HG02763 (cell line): ENCODE results near the gene DDRGK1.

Source experiments
- ATAC-seq: cut with Tn5 transposase; IDR thresholded peaks from one replicate; pipeline ENCODE4 v1.9.1; 2021; ENCODE audit warnings: mild to moderate bottlenecking, moderate library complexity; ENCODE audit not compliant: unreplicated experiment

The DDRGK1 gene

DNA sequence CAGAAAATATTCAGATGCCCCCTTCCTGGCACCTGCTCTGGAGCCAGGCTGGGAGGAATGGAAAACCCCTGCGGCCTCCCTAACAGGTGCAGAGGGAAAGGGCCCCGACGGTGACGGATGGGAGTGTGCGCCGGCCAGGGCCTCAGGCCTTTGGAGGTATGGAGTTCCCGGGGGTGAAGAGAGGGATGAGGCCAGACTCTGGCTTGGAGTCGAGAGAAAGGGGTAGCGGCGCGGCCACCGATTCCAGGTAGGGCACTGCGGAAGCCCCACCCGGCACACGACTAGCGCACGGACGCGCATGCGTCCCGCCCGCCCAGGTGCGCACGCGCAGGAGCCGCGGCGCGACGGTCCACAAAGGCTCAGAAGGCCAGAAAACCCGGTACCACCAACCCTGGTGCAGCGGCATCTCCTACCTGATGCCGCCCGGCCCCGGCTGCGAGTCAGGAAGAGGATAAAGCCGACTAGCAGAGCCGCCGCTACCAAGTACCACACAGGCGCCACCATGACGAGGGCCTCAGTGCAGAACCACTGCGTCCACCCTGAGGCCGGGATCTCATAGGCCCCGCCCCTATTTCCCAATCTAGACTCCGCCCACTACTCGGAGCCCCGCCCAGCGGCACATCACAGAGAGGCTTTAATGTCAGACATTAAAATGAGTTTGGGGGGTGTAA lies at the start of gene DDRGK1:
DDRGK1 (minus strand) TSS at position 559 of the 671 bp plus-strand sequence; CDS start at position 504, 55 bp downstream.
- peak; percentile 75 for ATAC-seq

DNA sequence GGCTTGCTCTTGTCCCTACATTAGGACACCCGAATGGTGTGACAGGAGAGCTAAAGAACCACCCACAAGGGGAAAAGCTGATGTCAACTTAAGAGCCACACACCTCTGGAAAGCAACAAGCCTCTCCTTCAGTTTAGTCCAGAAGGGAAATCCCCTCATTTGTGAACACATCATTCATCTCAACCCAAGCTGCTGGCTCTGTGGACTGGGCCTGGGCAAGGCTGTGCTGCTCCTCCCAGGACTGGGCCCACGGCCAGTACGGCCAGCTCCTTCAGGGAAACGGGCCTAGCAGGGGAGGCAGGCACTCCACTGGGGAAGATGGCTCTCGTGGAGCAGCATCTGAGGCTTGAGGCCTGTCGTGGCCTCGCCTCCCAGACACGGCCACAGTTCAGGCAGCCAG lies 47.3 kb upstream of the DDRGK1 start:
- no peak for ATAC-seq

DNA sequence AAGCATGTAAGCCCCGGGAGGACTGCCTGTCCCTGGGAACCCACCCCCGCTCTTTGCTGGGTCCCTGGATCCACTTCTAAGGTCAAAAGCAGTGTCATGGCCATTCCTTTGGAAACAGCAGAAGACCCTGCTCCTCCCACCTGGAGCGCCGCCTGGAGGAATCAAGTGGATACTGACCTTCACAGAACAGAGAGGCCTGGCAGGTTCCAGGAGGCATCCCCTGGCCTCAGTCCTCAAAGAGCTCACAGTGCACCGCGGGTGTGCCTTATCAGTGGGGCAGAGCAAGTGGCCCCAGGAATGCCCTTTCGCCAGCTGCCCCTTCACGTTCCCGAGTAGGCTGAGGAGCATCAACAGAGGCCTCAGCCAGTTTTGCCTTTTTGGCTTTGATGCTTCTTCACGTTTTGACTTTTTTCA lies 45.6 kb upstream of the DDRGK1 start:
- no peak for ATAC-seq

DNA sequence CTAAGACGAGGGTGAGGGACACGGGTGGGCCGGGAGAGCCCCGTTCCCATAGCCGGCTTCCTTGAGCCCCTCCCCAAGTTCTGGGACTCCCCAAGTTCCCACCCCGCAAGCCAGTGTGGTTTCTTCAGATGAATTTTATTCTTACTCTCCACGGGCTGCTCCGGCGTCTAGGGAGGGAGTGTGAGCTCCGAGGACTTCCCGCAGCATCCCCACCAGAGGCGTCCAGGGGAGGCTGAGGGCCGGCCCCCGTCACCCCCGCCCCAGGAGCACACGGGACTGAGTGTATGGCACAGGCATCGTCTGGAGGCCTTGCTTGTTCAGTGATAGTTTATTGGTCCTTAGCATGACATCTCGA lies 44.5 kb upstream of the DDRGK1 start:
- no peak for ATAC-seq

DNA sequence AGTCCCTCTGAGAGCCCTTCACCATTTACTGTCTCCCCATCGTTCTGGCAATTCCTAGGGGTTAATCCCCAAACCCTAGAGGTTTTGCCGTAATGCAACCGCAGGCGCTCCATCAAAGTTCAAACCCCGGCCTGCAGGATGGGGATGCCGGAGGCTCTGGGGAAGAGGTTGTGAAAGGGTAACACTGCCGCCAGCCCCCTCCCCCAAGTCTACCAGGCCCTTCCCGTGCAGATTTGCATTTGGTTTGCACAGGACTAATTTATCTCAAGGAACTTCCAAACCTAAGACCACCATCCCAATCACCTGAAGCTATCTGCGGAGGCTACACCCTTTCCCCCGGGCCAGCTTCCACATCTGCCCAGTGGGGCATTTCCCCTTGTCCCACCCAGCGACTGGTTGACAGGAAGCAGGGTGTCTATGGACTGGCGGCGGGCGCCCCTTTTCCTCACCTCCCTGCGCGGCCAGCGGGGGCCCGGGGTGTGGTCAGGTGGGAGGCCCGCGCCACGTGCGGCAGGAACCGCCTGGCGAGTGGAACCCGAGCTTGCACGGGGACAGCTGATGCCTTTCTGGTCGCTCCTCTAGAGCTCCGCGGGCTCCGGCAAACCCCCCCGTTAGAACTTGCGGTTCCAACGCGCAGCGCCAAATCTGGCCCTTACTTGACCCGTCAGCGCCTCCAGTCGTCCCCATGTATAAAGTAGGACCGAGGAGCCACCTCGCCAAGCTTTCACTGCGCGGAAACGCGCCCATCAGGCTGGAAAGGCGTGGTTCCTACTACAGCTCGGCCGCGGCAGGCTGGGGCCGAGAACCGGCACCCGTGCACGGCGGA lies 43.9 kb upstream of the DDRGK1 start:
- no peak for ATAC-seq

DNA sequence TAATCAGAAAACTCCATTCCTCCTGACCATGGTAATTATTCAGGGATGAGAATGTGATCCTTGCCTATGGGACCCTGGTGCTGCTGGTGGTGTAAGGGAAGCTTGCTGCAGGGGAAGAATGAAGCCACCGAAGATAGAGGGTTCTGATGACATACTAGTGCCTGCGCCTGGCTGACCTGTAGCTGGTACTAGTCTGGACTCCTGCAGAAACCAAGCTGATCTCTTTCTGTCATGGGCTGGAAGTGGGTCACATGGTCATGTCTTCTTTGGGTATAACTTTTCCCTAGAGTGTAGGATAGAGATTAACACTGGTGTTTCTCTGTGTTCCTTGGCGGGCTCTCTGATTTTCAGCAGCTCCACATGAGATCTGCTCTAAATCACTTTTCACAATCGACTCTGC lies 43.2 kb upstream of the DDRGK1 start:
- ATAC-seq, result no peak

DNA sequence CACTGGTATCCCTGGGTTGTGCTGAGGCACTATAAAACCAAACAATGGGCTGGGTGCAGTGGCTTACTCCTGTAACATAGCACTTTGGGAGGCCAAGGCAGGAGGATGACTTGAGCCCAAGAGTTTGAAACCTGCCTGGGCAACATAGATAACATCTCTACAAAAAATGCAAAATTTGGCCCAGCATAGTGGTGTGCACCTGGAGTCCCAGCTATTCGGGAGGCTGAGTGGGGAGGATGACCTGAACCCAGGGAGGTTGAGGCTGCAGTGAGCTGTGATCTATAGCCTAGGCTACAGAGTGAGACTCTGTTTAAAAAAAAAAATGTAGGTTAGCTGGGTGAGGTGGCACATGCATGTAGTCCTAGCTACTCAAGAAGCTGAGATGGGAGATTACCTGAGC lies 42.2 kb upstream of the DDRGK1 start:
- no peak for ATAC-seq

DNA sequence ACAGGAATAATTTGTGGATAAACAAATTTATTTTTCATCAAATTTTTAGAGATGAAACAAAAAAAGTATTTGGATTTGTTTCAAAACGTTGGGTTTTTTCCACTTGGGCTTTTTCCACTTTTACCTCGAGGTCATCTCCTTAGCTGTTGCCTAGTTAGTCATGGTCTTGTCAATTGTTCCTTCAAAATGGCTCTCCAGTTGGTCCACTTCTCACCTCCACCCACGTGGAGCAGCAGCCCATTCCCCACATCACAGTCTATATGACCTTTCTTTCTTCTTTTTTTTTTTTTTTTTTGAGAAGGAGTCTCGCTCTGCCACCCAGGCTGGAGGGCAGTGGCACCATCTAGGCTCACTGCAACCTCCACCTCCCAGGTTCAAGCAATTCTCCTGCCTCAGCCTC lies 41.2 kb upstream of the DDRGK1 start:
- no peak for ATAC-seq

DNA sequence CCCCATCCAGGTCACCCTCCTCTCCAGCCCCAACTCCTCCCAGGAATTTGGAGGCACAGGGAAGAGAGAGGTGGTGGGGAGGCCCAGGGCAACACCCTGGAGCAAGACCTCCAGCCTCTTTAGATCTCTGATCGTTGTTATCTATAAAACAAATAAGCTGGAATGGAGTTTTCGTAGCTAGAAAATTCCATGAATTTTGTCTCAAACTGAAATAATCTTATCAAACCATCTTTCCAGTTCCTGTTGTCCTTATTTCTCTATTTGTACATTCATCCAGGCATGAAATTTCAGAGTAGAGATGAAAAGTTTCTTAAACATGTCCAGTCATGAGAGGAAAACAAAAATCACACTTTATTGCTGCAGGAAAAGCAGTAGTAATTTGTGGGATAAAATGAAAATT lies 40.7 kb upstream of the DDRGK1 start:
- ATAC-seq, result no peak

DNA sequence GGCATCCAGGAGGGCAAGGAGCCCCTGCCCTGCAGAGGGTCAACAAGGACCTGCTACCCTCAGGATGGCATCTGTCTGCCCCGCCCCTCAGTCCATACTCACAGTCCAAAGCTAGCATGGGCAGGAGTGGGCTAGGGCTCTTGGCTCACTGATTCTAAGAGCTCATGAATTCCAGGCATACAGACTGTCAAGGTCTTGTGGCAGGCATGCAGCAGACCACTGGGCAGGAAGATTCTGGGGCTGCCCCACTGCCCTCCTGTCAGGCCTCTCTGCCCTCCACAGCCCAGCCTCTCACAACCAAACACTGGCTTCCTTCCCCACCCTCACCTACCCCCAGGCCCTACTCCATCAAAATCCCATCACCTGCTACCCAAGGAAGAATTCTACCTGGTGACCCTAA lies 40.1 kb upstream of the DDRGK1 start:
- no peak for ATAC-seq

DNA sequence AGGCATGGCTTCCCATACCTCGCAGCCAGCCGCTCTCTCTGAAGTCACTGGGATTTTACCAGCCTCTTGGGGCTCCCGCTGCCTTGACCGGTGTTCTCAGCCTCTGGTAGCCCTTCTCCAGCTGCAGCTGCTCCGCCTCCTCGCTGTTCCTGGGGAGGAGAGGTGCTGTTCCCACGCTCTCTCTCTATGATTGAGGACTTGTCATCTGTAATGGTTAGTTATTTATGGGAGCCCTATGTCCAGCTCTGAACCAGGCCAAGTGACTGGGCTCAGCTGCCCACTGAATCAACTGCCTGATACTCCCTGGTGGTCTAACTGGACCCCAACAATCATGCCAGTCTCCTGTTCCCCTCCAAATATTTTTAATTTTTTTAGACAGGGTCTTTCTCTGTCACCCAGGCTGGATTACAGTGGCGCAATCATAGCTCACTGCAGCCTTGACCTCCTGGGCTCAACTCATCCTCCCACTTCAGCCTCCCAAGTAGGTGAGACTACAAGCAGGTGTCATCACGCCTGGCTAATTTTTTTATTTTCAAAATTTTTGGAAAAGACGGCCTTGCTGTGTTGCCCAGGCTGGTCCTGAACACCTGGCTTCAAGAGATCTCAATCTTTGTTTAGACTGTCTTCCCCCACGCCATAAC lies 39.4 kb upstream of the DDRGK1 start:
- ATAC-seq, result no peak

DNA sequence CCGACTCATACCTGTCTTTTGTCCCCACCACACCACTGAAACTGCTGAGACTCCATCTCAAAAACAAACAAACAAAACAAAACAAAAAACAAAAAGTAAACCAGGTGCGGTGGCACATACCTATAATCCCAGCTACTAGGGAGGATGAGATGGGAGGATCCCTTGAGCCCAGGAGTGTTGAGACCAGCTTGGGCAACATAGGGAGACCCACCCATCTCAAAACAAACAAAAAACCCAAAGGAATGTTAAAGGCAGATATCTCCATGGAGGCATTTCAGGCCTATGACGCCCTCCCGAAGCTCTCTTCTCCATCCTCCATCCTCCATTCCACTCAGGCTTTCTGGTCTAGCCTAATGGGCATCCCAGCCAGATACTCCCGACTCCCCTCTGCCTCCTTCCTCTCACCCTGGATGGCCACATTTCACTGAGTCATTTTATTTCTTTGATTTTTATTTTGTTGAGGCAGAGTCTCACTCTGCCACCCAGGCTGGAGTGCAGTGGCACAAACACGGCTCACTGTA lies 37.8 kb upstream of the DDRGK1 start:
- ATAC-seq, result no peak

DNA sequence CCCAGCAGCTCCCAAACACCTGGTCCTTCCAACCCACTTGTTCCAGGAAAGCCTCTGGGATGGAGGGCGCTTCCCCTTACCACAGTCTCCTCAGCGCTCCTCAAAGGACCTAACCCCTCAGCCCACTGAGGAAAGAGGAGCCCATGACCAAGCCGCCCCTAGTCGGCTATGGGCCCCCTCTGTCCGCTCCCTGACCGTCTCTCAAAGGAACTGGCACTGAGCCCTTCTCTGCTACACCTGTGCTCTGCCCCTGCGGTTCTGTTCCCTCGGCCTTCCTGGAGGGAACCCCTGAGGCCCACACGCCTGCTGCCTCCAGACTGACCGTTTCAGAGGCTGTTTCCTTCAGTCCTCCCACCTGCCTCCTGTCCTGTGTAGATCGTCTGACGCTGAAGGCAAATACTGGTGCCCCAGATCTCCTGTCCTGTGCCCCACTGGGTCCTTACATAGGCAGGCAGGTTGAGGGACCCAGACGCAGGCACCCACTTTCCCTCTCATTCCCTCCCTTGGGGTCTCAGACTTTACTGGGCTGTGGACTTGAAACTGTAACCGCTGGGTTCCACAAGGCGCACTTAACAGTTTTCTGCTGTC lies 36.4 kb upstream of the DDRGK1 start:
- no peak for ATAC-seq

DNA sequence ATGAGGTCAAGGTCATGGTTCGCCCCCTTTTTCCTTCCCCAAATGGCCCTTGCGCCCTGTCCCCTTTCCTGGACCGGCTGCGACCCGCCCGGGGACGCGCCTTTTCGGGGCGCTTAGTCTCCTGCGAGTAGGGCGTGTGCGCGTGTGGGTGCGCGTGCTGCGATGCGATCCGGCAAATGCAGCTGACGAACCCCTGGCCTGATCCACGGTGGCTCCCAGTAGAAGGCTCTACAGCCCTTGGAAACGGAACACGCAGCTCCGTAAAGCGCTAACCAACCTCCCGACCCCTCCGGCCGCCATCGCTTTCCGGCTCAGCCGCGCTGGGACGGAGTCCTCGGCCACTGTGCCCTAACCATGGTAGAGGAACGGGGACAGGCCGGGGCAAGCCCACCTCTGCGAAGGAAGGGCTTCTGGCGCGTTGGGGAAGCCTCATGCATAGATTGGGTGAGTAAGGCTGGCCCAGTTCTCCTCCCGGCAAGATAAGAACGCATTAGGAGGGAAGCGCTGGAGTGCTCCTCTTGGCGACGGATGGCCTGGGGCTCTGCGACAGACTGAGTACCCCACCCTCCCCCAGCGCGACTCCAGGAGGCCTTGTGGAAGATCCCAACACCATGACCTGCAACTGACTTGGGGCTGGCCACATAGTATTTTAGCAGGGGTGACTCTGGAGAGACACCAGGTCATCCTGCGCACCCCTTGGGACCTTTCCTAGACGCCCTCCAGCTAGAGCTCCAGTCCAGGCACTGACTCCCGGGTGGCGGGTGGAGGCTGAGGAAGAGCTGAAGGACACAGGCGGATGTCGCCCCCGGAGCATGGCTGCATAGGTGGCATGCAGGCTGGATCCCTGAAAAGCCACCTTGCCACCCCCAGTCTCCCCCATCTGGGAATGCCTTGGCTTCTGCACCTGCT lies 35.6 kb upstream of the DDRGK1 start:
- ATAC-seq, result no peak

DNA sequence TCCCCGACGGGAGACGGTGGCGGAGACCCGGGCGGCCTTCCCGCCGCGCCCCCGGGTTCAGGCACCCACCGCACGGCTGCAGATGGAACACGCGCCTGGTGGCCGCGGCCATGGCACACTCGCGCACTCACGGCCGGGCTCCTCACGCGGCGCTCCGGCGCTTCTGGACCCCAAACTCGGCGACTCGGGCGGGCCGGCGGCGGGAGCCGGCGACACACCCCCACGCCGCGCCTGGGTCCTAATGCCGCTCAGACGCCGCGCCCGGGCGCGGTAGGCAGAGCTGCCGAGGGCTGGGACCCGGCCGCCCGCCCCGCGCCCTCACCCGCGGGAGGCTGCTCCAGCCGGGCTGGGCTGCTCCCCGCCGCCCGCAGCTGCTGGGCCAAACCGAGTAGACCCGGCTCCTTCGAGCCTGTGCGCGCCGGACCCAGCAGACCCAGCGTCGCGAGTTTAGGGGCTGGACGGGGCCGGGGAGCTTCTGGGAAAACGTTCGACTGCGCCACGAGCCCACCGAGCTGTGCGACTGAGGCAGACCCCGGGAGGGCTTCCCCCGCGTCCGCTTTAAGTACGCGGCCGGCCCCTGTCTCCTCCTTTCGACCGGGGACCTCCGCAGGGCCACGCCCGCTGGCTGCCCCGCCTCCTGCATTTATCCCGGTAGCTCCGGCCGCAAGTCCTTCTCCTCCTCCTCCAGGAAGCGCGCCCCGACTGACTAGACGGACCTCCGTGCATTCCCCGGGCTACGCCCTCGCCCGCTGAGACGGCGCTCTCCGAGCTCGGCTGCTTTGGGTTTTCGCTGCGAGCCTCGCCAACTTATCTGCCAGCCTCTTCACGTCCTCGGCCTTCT lies 34.8 kb upstream of the DDRGK1 start, which contains the start of gene SLC4A11:
SLC4A11 (minus strand) TSS at position 165 of the 841 bp plus-strand sequence; CDS start at position 112, 53 bp downstream.
- no peak for ATAC-seq

DNA sequence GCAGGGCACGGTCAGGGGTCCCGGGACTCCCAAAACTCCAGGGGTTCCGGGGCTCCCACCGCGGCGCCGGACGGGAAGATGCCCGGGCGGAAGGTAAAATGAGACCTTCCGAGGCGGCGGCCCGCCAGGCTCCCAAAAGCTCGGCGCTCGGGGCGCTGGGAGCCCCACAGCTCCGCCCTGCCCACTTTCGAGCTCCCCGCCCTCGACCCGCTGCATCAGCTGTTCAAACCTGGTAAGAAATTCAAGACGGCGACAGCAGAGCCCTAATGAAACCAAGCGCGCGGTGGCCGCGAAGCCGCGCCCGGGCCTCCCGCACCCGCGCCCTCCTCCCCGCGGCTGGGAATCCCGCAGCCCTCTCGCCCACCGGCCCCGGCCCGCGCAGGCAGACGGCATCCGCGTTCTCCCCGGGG lies 34.1 kb upstream of the DDRGK1 start:
- ATAC-seq, result no peak

DNA sequence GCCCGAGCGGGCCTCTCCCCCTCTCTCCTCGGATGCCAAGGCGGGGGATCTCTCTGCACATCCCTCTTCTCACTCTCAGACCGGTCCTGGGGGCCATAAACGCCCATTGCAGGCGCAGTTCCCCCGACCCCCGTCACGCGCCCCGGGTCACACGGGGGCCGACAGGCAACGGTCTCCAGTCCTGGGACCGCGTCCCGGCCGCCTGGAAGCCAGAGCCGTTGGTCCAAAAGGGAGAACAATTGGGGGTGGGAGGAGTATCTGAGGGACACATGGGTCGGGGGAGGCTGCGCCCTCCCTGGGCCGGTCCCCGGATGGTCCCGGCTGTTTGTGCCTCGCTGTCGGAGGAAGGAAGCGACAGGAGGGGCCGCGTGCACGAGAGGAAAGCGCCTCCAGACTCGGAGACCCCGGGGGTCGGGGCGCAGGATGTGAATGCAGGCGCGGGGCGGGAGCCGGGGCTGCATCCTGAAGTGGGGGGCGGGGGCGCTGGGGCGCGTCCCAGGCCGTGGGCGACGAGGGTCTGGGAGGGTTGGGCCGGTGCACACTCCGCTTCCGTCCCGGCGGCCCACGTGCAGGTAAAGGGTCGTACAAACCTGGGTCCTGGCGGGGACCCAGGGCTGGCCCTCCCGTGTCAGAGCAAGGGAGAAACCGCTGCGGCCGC lies 33.6 kb upstream of the DDRGK1 start:
- ATAC-seq, result no peak

DNA sequence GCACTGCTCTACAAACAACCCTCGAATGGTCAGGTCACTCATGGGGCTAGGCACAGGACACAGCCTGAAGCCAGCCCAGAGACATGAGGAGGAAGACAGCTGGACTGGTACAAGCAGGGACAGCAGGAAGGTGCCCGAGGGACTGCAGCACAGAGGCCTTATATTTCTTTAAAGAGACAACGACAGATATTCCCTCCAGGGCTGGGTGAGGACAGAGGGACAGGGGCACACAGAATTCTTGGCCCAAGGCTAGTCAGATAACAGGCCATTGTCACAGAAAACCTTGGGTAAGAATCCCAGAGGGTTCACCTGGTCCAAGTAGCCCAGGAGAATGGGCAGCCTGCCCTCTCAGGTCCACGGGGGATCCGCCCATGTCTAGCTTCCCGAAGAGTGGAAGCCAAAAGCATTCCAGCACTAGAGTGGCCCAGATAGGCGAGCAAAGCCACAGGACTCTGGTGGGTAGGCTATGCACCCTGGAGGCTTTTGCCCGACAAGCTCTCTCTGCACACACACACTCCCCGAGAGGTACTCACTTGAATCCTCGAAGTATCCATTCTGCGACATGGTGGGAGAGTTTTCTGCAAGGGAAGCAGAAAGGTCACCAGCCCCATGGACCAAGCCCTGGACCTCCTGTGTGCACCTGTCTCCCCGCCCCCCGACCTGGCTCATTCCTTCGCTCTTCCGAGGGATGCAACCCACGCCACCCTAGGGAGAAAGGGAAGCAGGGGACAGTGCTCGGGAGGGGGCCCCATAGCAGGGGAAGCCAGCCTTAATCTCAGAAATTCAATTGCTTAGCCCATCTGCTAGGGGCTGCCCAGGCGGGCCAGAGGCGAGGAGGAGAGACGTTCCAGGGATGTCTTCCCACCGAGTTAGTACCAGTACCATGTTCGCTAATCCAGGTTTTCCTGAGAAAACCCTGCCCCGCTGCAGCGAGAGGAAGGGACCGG lies 32.8 kb upstream of the DDRGK1 start:
- ATAC-seq, result no peak
